ENCODE measurements around the gene WHRN. TPM values are rescaled to one million over a fixed set of nuclear protein-coding genes. Genes with fewer than 3 reads are reported as not detected.
A peak's percentile ranks its signal among the peaks of the same experiment; 100 is the strongest.

Gene WHRN
- total RNA-seq, 1 donor from 2014 or later = 14.5 TPM

DNA sequence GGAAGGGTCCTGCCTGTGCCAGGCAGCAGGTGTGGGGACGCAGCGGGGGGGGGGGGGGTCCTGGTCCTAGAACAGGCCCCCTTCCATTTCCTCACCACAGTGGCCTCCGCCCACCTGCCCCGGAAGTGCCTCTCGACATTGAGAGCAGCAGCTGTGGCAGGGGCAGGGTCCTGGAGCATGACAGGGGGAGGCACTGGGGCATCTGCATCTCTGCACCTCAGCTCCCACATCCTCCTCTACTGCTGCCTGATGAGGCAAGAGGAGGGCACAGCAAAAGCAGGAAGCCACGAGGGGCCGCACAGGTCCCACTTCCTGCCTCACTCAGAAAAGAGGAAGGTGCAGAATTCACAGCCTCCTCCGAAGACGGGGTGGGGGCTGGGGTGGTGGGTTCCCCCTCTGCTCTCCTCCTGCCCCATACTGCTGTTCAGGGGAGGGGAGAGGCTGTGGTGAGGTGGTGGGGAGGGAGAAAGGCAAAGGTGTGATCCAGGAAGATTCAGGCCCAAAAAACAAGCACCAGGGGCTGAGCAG lies 132.3 kb downstream of the WHRN start:
- peaks cover 83% of the 10 kb centered on the region for H3K36me3 Mint-ChIP-seq (ENCODE audit: low read depth)
- H3K4me3 Mint-ChIP-seq = peak overlapping the region; percentile 72
- no peaks in the 10 kb centered on the region for H3K27me3 Mint-ChIP-seq
- H3K4me1 Mint-ChIP-seq = peaks cover 92% of the 10 kb centered on the region
- H3K9me3 Mint-ChIP-seq = no peaks in the 10 kb centered on the region
- ChIA-PET POLR2A (interaction anchor here (0.5 to 15.2 kb wide), 25 partner anchors 9 to 960 kb away, joined by 3 to 913 read pairs (median 5); partner anchors contain the start of genes AKNA and ATP6V1G1), CTCF (interaction anchor here (1.2 to 3.6 kb wide), 5 partner anchors 10 to 32 kb away, joined by 4 to 46 read pairs (median 5); partner anchors contain the start of gene AKNA)
- intact Hi-C loops (cut with micrococcal nuclease) = loop anchor here (1.0 to 2.0 kb wide), 5 partner anchors 9 to 34 kb away; no protein-coding TSS in a partner anchor
- ATAC-seq (ENCODE audit: low read depth) (peak; percentile 94), DNase-seq (peak; percentile 78)
- H3K27ac Mint-ChIP-seq = peak overlapping the region; percentile 98
- TF ChIP-seq, protein P1, sequence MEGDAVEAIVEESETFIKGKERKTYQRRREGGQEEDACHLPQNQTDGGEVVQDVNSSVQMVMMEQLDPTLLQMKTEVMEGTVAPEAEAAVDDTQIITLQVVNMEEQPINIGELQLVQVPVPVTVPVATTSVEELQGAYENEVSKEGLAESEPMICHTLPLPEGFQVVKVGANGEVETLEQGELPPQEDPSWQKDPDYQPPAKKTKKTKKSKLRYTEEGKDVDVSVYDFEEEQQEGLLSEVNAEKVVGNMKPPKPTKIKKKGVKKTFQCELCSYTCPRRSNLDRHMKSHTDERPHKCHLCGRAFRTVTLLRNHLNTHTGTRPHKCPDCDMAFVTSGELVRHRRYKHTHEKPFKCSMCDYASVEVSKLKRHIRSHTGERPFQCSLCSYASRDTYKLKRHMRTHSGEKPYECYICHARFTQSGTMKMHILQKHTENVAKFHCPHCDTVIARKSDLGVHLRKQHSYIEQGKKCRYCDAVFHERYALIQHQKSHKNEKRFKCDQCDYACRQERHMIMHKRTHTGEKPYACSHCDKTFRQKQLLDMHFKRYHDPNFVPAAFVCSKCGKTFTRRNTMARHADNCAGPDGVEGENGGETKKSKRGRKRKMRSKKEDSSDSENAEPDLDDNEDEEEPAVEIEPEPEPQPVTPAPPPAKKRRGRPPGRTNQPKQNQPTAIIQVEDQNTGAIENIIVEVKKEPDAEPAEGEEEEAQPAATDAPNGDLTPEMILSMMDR (IDR thresholded peaks at IDR 0.05) = no peak

GRCh38 chr9:114371973-114372917 lies 133.0 kb downstream of the WHRN start:
- ATAC-seq (ENCODE audit: low read depth) (peak; percentile 7), DNase-seq (no peak)
- Mint-ChIP-seq H3K27ac (peak overlapping the region; percentile 98), H3K27me3 (no peaks in the 10 kb centered on the region), H3K9me3 (no peaks in the 10 kb centered on the region), H3K4me3 (peak overlapping the region; percentile 44), H3K36me3 (ENCODE audit: low read depth) (peaks cover 83% of the 10 kb centered on the region), H3K4me1 (peaks cover 93% of the 10 kb centered on the region)
- CTCF ChIA-PET = interaction anchor here (1.2 to 3.6 kb wide), 5 partner anchors 9 to 33 kb away, joined by 4 to 46 read pairs (median 5); partner anchors contain the start of gene AKNA
- POLR2A ChIA-PET = interaction anchor here (0.5 to 15.2 kb wide), 24 partner anchors 9 to 959 kb away, joined by 3 to 913 read pairs (median 6); partner anchors contain the start of genes AKNA and ATP6V1G1
- intact Hi-C loops (cut with micrococcal nuclease) = loop anchor here (2.0 kb wide), 1 partner anchor 33 kb away; no protein-coding TSS in a partner anchor
- TF ChIP-seq, protein P1 (IDR thresholded peaks at IDR 0.05) = no peak

DNA sequence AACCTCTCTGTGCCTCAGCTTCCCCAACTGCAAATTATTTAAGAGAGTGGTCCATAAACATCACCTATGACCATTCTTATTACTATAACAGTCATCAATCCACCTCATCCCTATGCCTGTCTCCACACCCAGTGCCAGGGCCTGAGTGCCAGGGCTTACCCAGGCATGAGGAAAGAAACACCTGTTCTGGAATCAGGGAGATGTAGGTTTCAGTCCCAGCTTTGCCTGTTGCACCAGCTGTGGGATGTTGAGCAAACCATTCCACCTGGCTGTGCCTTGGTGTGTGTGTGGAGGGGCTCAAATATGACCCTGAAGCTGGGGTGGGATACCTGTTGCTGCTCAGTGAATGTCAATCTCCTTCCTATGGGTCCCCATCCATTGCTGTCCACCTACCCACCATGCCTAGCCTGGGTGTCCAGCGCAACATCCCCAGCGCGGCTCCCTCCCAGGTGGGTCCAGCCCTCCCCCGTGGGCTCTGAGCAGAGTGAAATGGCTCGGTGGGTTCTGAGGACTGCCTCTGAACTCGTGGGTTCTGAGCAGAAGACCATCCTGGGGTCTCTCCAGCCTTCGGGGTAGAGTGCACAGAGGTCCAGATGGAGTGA lies 133.8 kb downstream of the WHRN start:
- DNase-seq (no peak), ATAC-seq (ENCODE audit: low read depth) (no peak)
- intact Hi-C loops (cut with micrococcal nuclease) = no loop called here
- peaks cover 94% of the 10 kb centered on the region for H3K4me1 Mint-ChIP-seq
- H3K27me3 Mint-ChIP-seq = no peaks in the 10 kb centered on the region
- TF ChIP-seq, protein P1 (IDR thresholded peaks at IDR 0.05) = no peak
- POLR2A ChIA-PET = interaction anchor here (1.3 to 15.2 kb wide), 4 partner anchors 8 to 220 kb away, joined by 4 to 913 read pairs (median 24); partner anchors contain the start of gene AKNA
- peak overlapping the region; percentile 98 for H3K27ac Mint-ChIP-seq
- CTCF ChIA-PET = interaction anchor here (3.6 kb wide), 1 partner anchor 13 kb away, joined by 46 read pairs; the partner anchor contains the start of gene AKNA
- H3K36me3 Mint-ChIP-seq (ENCODE audit: low read depth) = peaks cover 83% of the 10 kb centered on the region
- peak overlapping the region; percentile 17 for H3K4me3 Mint-ChIP-seq
- no peaks in the 10 kb centered on the region for H3K9me3 Mint-ChIP-seq

- H3K36me3 Mint-ChIP-seq (ENCODE audit: low read depth) = peaks cover 84% of the 10 kb centered on the region
Measured at GRCh38 chr9:114370968-114371320, 134.3 kb downstream of the WHRN start.

More at GRCh38 chr9:114370968-114371320, 134.3 kb downstream of the WHRN start:
- H3K9me3 Mint-ChIP-seq = no peaks in the 10 kb centered on the region
- TF ChIP-seq, protein P1 (IDR thresholded peaks at IDR 0.05) = no peak
- ChIA-PET CTCF (interaction anchor here (3.6 kb wide), 1 partner anchor 14 kb away, joined by 46 read pairs; the partner anchor contains the start of gene AKNA), POLR2A (interaction anchor here (1.3 to 15.2 kb wide), 3 partner anchors 7 to 22 kb away, joined by 7 to 913 read pairs (median 42); partner anchors contain the start of gene AKNA)
- ATAC-seq (ENCODE audit: low read depth) (no peak), DNase-seq (no peak)
- H3K27ac Mint-ChIP-seq = peak overlapping the region; percentile 98
- intact Hi-C loops (cut with micrococcal nuclease) = no loop called here
- peaks cover 98% of the 10 kb centered on the region for H3K4me1 Mint-ChIP-seq
- peak overlapping the region; percentile 21 for H3K4me3 Mint-ChIP-seq
- no peaks in the 10 kb centered on the region for H3K27me3 Mint-ChIP-seq

Data from activated B cell treated with CpG ODN at 0.5 μM for 24 hours (primary cell).